ENCODE results near the gene FBXO30.

The FBXO30 gene

DNA sequence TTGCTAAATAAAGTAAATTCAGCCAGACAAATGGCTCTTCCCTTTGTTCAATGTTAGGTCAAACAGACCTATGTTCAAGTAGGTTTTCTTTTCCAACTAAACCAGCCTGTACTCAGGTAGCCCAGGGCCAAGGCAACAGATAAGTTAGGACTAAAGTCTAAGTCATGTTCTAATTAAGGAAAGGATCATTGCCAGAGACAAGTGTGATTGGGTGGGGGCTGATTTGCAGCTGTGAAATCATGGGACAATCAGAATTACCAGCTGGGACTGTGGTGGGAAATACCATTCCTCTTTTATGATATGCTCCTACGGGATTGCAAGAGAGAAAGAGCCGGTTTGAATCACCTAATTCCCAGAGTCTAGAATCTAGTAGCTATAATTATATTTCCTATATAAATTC is 4.2 kb upstream of the FBXO30 start:
- no peak for DNase-seq

DNA sequence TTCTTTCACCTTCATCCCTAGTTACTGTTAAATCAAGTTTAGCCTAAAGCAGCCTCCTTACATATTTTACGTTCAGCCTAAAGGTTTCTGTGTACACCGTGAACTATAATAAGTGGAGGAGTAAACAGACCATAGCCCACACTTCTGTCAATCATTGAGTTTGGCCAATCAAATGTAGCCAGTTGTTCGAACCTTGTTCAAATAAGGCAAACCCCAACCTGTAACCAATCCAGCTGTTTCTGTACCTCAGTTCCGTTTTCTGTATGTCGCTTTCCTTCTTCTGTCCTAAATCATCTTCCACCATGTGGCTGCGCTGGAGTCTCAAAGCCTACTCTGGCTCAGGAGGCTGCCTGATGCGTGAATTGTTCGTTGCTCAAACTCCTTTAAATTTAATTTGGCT is 1.8 kb upstream of the FBXO30 start:
- DNase-seq = no peak

- DNase-seq = peak; percentile 20
These were observed 997 bp upstream of the FBXO30 start for GRCh38 chr6:145815309-145816274.

GRCh38 chr6:145814035-145814500 is 527 bp downstream of the FBXO30 start:
- DNase-seq = peak; percentile 36

DNA sequence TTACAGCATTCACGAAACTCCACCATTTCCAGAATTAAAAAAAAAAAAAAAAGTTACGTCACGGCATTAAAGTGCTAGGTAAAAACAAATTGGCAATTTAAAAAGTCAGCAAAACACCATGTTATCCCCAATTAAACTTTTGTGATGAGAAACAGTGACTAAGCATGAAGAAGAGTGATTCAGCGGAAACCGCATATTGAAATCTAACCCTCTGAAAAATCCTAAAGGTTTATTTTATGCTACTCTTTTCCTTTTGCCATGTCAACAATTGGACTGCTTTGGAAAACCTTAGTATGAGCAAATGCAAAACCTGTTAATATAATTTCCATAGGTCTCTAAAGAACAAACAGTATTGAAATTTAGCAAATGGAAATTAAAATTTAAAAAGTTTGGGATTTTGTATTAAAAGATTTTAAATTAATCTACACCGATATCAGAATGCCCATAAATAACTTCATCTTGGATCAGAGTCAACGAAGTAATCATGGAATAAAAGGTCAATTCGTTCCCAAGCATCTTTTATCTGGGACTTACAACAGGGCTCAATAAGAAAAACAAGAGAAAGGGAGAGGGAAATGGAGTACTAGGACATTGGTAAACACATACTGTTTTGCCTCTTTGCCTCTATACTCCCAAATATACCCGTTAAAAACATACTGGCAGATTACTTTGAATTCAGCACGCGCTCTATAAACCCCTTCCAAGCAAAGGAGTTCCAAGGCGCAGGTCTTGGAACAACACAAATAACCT is 1.1 kb downstream of the FBXO30 start:
- DNase-seq = peak; percentile 70

GRCh38 chr6:145811741-145812140 is 2.9 kb downstream of the FBXO30 start:
- DNase-seq = no peak

- DNase-seq = peak; percentile 44
These were observed 4.8 kb downstream of the FBXO30 start for GRCh38 chr6:145809785-145810184.

DNA sequence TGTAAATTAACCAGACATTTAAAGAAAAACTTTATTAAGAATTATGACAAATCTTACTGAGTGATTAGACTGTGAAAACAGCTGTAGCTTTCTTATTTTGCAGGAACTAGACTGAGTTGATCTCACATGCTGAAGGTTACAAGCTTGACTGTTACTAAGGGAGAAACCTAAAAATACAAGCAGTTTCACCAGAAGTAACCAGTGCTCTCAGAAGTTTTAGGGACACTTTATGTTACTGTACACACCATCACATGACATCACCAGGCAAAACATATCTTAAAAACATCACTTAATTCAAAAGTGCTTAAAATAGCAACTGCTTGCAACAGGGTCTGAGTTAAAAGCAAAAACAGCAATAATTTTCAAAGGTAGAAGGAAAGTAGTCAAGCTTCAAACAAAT is 5.4 kb downstream of the FBXO30 start:
- no peak for DNase-seq

DNA sequence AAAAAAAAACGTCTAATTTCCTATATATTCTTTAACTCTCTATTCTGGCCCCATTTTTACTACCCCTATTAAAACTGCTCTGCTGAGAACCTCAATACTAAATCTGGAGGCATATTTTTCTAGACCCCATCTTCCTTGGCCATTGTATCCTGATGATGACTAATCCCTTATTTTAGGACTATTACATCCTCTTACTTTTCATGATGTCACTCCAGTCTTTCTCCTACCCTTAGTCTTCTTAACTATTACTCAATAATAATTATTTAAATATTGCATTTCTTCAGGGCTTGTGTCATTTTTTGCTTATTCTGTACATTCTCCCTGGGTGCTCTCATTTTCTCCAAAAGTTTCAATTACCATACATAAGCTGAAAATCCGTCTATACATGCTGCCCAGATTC is 6.4 kb downstream of the FBXO30 start:
- no peak for DNase-seq

DNA sequence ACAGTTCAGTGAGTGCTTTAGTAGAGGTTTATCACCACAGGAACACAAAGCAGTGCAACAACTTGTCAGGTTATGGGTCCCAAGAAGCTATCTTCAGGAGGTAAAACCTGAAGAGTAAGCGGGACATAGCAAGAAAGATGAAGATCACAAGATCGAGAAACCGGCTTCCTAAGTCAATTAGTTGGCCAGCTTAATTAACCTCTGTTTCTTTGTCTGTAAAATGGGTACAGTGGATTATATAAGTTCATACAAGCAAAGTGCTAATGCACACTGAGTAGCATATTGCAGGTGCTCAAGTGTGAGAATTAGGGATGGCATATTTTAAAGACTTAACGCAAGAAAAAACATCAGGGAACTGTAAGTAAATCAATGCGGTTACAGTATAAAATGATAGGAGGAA is 12.5 kb downstream of the FBXO30 start:
- DNase-seq = no peak

DNA sequence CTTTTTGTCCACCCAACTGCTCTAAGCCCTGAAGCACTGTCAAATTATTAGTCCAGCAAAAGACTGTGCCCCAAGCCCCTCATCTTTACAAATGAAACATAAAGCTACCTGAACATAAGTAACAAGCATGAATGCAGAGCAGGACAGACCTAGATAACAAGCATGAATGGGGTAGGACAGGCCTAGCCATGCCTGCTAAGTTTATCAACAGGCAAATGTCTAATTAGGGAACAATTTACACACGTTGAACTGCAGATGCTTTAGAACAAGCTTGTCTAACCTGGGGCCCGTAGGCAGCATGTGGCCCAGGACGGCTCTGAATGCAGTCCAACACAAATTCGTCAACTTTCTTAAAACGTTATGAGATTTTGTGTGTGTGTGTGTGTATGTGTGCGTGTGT is 13.6 kb downstream of the FBXO30 start:
- no peak for DNase-seq

- peak; percentile 12 for DNase-seq
These were observed 16.1 kb downstream of the FBXO30 start for GRCh38 chr6:145798530-145798929.

DNA sequence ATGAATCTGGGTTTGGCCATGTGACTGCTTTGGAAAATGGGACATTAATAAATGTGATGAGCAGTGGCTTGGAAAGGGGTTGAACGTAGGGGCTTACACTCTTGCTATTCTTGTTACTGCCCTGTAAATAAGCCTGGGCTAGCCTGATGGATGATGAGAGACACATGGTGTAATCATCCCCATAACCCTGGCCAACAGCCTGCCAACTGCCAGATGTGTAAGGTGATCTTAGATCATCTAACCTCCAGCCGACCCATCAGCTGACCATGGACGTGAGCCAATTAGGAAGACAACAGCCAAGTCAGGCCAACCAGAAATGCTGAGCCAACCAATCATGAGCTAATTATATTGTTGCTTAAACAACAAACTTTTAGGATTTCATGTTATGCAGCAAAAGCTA is 25.2 kb downstream of the FBXO30 start:
- peak; percentile 3 for DNase-seq

DNA sequence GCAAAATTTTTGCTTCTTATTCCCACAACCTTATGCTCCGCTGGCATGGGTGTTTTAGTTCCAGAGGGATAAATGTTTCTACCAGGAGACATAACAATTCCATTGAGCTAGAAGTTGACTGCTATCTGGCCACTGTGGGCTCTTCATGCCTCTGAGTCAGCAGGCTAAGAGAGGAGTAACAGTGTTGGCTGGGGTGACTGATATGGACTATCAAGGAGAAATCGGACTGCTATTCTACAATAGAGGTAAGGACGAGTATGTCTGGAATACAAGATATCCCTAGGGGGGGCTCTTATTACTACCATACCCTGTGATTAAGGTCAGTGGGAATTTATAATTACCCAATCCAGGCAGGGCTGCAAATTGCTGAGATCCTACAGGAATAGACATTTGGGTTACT is 26.9 kb downstream of the FBXO30 start:
- DNase-seq = no peak

DNA sequence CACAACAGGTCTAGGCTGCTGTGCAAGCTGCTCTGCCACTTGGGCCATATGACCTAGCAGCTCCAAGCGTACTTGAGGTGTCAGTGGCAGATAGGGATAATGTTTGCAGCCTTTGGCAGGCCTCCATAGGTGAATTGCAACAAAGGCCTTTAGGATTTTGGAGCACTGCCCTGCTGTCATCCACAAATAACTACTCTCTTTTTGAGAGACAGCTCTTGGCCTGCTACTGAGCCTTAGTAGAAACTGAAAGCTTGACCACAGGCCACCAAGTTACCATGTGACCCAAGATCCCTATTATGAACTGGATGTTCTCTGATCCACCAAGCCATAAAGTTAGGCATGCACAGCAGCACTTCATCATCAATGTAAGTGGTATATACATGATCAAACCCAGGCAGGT is 29.9 kb downstream of the FBXO30 start:
- no peak for DNase-seq

DNA sequence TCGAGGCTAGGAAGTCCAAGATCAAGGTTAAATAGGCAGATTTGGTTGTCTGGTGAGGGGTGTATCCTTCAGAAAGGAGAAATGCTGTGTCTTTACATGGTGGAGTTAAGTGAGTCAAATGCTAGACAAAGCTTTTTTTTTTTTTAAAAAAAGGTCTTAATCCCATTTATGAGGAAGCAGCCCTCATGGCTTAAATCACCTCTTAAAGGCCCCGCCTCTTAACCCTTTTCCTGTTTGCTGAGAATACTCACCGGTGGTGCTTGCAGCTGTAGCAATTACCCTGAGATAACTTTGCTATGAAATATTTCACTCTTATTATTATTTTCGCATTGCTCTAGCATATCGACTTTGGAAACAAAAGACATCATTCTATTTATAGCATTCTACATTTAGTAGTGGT is 30.8 kb downstream of the FBXO30 start:
- DNase-seq = no peak

DNA sequence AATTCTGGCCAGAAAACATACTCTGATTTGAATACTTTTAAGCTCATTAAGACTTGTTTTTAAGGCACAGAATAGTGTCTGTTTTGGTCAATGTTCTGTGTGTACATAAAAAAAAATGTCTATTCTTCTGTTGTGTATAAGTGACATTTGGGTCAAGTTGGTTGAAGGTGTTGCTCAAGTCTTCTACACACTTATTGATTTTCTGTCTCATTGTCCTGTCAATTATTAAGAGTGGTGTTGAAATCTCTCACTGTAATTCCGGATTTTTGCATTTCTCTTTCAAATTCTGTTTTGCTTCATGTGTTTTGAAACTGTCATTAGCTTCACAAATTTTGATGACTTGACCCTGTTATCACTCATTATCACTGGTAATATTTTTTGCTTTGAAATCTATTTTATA is 41.7 kb downstream of the FBXO30 start:
- DNase-seq = no peak

DNA sequence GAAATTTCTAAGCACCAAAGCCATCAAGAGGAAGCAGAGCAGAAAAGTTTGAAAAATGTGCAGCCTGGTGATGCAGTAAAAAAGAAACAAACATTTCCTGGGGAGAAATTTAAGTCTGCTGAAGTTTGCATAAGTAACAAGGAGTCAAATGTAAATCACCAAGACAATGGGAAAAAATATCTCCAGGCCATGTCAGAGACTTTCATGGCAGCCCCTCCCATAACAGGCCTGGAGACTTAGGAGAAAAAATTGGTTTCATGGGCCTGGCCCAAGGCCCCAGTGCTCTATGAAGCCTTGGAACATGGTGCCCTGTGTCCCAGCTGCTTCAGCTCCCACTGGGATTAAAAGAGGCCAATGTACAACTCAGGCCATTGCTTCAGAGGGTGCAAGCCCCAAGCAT is 49.1 kb downstream of the FBXO30 start:
- DNase-seq = no peak

- DNase-seq = no peak
These were observed 50.9 kb downstream of the FBXO30 start for GRCh38 chr6:145763742-145764141.

- DNase-seq = no peak
These were observed 53.0 kb downstream of the FBXO30 start for GRCh38 chr6:145761584-145761983.

DNA sequence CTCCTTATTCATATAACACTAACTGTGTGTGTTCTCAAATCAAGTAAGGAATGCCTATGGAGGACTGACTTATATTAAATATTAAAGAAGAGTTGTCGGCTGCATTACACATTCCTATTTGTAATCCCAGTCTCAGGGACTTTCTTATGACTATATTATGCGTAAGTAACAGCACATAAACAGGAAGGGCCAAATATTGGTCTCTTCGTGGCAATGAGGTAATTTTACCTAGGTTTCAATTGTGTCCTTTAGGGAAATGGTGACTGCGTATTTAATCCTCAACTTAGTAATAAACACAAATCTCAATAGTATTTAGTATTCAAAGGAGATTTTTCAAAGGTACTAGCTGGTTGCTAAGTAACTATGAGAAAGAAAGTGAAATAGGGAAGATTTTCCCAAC is 56.5 kb downstream of the FBXO30 start:
- DNase-seq = no peak

DNA sequence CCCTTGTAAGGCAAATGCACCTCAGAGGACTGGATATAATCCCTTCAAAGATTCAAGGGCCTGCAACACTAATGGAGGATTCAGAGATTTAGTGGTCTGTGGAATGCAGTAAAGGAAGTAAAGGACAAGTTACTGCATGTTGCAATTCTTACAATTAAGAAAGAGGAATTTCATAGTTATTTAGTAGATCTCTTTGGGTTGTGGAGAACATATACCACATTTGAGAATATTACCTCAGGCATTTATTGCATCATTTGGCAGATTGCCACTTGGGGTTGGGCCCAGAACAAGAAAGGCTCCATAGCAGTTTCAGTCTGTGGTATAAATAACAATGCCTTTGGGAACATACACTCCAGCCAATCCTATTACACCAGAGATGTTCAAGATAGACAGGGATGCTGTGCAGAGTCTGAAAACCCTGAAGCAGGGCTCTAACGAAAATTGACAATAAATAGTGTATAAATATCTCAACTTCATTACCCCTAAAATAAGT is 58.4 kb downstream of the FBXO30 start:
- peak; percentile 96 for DNase-seq

GRCh38 chr6:145755682-145756081 is 58.9 kb downstream of the FBXO30 start:
- DNase-seq = no peak

DNA sequence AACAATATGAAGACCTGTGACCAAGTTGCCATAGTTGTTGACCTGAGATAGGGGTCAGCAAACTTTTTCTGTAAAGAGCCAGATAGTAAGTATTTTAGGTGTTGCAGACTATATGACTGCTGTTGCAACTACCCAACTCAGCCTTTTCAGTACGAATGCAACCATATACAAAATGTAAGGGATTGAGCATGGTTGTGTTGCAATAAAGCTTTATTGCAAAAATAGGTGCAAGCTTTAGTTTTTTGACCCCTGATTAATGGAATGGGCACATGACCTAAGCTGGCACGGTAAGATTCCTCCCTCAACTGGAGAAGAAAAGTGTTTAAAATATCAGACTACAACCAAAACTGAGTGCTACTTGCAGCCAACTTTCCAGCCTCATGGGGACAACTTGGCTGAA is 62.0 kb downstream of the FBXO30 start:
- no peak for DNase-seq
